ENCODE data around the gene CNTROB. TPM values are rescaled to one million over a fixed set of nuclear protein-coding genes. Genes with fewer than 3 reads are reported as not detected.
A peak's percentile ranks its signal among the peaks of the same experiment; 100 is the strongest.

CNTROB gene
- total RNA-seq, result 46.0 TPM

DNA sequence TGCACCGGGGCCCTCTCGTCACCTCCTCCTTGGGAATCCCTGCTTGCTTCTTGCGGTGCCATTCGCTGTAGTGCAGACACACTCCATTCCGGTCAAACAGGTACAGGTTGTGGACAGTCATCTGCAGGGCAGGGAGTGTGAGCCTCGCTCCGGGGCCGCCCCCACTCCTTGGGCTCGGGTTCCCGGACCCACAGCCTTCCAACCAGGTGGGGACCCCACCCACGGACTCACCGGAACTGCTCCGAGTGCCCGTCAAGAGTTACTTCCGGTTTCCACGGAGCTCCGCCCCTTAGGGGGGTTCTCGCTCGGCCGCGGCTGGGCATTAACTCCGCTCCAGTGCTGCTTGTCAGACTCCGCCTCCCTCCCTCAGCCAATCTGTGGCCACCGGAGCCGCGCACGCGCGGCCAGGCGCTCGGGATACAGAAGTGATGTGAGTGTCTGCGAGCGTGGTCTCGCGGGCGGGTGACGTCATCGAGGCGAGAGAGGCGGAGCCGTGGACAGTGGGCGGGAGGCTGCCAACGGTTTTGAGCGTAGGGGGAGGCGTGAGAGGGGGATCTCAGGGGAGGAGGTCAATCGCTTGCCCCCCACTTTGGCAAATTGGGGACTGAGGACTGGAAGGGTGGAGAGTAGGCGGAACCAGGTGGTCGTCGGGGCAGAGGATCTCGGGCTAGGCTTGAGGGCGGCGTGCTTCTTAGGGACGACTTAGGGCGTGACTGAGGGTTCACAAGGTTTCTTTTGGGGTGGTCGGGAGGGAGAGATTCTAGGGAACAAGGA is at the start of gene CNTROB, which contains the start of gene TRAPPC1:
Gene CNTROB, plus strand, starts transcription at position 498 of the 774 bp plus-strand sequence. CDS start 874 bp downstream, outside the sequence.
Gene TRAPPC1, minus strand, starts transcription at position 238 of the 774 bp plus-strand sequence. Its CDS starts 117 bp downstream, at position 121.

DNA sequence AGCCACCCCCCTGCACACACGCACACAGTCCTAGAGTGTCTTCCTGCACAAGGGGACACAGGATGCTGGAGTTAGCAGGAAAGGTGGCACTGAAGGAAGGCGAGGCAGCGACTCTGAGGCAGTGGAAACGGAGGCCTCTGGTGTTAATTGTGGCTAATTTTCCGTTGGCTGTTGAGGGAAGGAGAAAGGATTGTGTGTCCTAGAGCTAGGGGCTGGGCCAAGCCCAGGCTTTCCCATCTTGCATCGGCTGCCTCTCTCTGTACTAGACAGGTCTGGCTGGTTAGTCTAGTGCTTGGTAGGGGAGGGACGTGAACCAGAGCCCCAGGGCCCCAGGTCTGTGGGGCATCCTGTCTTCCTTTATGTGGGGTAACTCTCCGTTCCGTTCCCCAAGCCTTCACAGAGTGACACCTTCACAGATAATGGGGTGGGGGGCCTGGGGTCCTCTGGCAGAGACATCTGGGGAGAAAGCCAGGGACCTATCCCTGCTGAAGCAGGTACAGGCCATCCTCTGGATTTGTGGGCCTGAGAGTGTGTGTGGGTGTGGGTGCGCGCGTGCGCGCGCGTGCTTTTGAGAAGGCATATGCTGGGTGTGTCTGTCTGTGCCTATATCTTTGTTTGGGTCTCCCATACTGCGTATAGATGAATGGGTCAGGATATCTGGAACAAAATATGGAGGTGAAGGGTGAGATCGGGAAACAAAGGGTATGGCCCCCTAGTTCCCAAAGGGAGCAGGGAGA is 43.7 kb upstream of the CNTROB start, which contains the start of gene CHD3:
Gene CHD3, plus strand, starts transcription at position 606 of the 737 bp plus-strand sequence. CDS start 212 bp downstream, outside the sequence.

DNA sequence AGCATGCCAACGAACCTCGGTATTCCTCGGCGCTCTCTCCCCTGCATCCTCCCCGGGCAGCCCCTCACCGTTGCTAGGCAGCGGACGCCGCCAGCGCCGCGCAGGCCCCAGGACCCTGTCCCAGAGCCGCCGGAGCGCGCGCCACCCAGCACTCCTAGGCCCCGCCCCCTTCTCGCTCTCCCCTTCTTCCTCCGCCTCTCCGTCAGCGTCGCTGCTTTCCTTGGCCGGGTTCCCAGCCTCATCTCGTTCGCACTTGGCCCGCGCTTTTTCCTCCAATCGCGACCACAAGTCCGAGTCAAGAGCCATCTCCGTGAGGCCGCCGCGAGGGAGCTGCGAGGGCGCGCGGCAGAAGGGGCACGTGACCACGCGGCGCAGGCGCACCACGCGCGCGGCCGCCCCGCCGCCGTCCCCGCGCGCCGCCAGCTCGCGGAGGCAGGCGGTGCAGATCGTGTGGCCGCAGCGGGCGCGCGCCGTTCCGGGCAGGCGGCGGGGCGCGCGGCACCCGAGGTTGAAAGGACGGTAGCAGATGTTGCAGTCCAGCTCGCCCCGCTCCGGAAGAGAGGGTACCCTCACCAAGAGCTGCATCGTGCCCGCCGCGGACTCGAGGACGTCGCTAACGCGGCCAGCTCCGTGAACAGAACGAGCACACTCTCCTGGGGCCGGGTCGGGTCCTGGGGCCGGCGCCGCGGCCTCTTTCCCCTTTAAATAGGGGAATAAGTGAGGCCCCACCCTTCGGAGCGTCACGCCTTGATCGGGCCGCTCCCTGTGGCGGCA is 16.2 kb upstream of the CNTROB start, which contains the start of gene RNF227:
Gene RNF227, minus strand, starts transcription at position 679 of the 774 bp plus-strand sequence. Its CDS starts 94 bp downstream, at position 585.

GRCh38 chr17:7929158-7930023 is 2.6 kb upstream of the CNTROB start, which contains the start of gene KCNAB3:
TSS of gene KCNAB3 (minus strand) at chr17:7929856. CDS start at chr17:7929435, 421 bp downstream.

Small RNAs within 50 kb of the gene (small RNA-seq; reads per million reads assigned to genes)
- 2.9 reads per million, percentile 84 among the genes with 10 or more reads in this experiment for gene SCARNA21 (ENCODE audit: low replicate concordance)

Other genes with a start within 250 kb of the CNTROB start
- 15.3 TPM for gene TP53, start 244.7 kb upstream of the CNTROB start, total RNA-seq
- gene WRAP53, start 243.7 kb upstream of the CNTROB start, total RNA-seq, result 11.6 TPM
- 19.7 TPM for gene EFNB3, start 227.0 kb upstream of the CNTROB start, total RNA-seq
- 2.2 TPM for gene DNAH2, start 214.5 kb upstream of the CNTROB start, total RNA-seq
- 33.5 TPM for gene KDM6B, start 98.0 kb upstream of the CNTROB start, total RNA-seq
- 1.9 TPM for gene TMEM88, start 77.1 kb upstream of the CNTROB start, total RNA-seq
- gene NAA38, start 74.6 kb upstream of the CNTROB start, total RNA-seq, result 24.1 TPM
- 18.2 TPM for gene CYB5D1, start 74.2 kb upstream of the CNTROB start, total RNA-seq
- 496 TPM for gene CHD3, start 43.4 kb upstream of the CNTROB start, total RNA-seq
- 7.5 TPM for gene RNF227, start 15.9 kb upstream of the CNTROB start, total RNA-seq
- gene KCNAB3, start 2.4 kb upstream of the CNTROB start, total RNA-seq, result 7.5 TPM
- gene TRAPPC1, start 260 bp upstream of the CNTROB start, total RNA-seq, result 32.2 TPM
- gene GUCY2D, start 70.4 kb downstream of the CNTROB start, total RNA-seq, result not detected
- gene ALOX15B, start 106.9 kb downstream of the CNTROB start, total RNA-seq, result not detected
- gene ALOX12B, start 155.5 kb downstream of the CNTROB start, total RNA-seq, result 0.63 TPM
- 0.63 TPM for gene ALOXE3, start 186.3 kb downstream of the CNTROB start, total RNA-seq
- gene HES7, start 191.9 kb downstream of the CNTROB start, total RNA-seq, result 1.9 TPM
- gene PER1, start 220.2 kb downstream of the CNTROB start, total RNA-seq, result 16.6 TPM
- gene VAMP2, start 230.7 kb downstream of the CNTROB start, total RNA-seq, result 40.7 TPM
- gene TMEM107, start 244.2 kb downstream of the CNTROB start, total RNA-seq, result 17.5 TPM

All from parietal lobe (tissue), 2 donors.